GM20000 (cell line): Measurements from ENCODE around the gene ABCA3.
"Not testable (repeated sequence)": the region's sequence is repeated elsewhere in the genome, so short reads cannot be mapped to it uniquely, and the experiment has no call there.

ENCODE experiments used
- DNase-seq: peaks from one replicate; pipeline ENCODE4 v3.0.0; 2012; ENCODE audit warnings: low spot score
- CTCF ChIP-seq: IDR thresholded peaks from 2 replicates; pipeline ENCODE4 v1.5.1; 2012; ENCODE audit warnings: mild to moderate bottlenecking, control low read depth; ENCODE audit errors: extremely low read depth, missing control alignments

ABCA3 gene

DNA sequence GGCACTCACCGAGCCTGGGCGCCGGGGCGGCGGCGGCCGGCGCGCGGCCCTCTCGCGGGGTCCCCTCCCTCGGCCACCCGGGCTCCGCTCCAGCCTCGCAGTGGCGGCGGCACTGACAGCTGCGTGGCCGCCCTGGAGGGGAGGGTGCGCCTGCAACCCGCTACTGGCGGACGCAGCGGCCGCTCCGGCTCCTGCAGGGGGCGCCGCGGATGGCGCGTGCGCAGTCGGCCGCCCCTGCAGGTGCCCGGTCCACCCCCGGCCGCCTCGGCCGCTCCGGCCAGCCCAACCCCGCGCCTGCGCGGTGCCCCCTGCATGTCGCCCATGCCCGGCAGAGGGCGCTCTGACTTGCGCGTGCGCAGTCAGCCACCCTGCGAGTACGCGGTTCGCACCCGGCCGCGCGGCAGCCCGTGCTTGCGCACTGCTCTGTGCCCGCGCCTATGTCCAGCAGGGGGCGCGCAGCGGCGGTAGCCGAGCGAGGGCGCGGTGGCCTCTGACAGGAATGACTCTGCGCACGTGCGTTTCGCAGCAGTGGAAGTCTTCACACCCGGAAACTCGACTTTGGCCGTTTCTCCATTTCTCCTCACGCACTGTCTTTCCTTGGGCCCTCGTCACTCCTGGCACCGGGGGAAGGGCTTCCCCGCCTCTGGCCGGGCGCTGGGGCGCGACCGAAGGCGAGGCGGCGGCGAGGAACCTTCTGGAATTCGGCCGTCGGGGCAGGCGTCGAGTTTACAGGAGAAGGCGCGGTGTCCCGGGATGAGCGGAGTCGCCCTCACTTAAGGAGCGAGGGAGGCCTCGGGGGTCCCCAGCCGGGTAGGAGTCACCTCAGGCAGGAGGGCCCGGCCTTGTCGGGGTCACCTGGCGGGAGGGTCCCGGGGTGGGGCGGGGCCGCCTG is at the start of gene ABCA3:
Gene ABCA3 (minus strand): TSS at position 165 of the 892 bp plus-strand sequence. CDS start 14,262 bp downstream, outside the sequence.
- TF ChIP-seq CTCF, result peak; percentile 92

GRCh38 chr16:2388875-2389433 is 48.4 kb upstream of the ABCA3 start:
- no peak for TF ChIP-seq CTCF
- no peak for DNase-seq

More for the DNA sequence above, at the start of gene ABCA3:
- DNase-seq, result peak; percentile 100

DNA sequence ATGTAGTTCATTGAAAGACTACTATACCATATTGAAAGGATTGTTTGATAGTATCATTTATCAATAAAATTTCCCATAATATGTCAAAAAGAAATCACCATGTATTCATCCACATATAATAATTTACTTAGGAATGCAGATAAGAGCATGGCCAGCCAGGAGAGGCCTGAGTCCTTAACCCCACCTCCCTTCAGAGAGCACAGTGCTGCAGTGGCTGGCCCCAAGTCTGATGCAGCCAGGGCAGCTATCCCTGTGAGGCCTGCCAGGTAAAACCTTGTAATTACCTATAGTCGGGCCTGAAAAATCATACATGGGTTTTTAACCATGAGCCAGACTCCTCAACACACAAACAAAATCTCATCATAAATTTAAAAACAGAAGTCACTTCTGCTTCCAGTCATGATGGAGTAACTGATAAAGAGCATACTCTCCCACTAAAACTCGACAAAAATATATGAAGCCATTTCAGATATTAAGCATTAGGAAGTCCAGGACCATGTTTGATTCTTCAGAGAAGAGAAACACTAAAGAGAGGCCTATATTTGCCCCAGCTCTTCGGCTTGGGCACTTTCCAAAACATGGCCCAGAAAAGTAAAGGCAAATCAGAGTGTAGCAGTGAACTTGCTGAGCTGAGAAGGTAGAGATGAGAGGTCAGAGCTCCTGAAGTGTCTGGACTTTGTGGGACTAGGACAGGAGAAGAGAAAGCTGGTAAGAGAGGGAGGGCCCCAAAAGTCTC is 47.8 kb upstream of the ABCA3 start:
- no peak for TF ChIP-seq CTCF

GRCh38 chr16:2386990-2387389 is 46.5 kb upstream of the ABCA3 start:
- no peak for TF ChIP-seq CTCF
- DNase-seq, result no peak

More for the DNA sequence above, 47.8 kb upstream of the ABCA3 start:
- no peak for DNase-seq

- not testable (repeated sequence) for DNase-seq
Observed at GRCh38 chr16:2385982-2386381, 45.5 kb upstream of the ABCA3 start.

- no peak for DNase-seq
- TF ChIP-seq CTCF, result no peak
Observed at GRCh38 chr16:2385190-2385836, 44.8 kb upstream of the ABCA3 start.

DNA sequence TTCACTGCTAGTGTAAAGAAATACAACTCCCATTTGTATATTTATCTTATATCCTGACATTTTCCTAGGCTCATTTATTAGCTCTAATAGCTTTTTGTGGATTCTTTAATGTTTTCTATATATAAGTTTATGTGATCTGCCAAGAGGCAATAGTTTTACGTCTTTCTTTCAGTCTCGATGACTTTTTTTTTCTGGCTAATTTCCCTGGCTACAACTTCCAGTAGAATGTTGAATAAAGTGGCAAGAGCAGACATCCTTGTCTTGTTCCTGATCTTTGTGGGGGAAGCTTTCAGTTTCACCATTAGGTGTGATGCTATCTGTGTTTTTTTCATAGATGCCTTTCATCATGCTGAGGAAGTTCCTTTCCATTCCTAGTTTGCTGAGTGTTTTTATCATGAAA is 43.9 kb upstream of the ABCA3 start:
- DNase-seq, result no peak
- no peak for TF ChIP-seq CTCF
